Frontal cortex (tissue), 4 donors: ENCODE measurements around the gene VANGL2. TPM values are rescaled to one million over a fixed set of nuclear protein-coding genes. Genes with fewer than 3 reads are reported as not detected.

Experiments used
- DNase-seq, 2 donors: peaks; one replicate each; pipeline ENCODE4 v3.0.0; 2012; ENCODE audit warnings: low spot score in 2 of 2
- FAIRE-seq: peaks from 2 replicates; lab custom pipeline; 2012; peaks lifted over from hg19 to GRCh38; lab: Jason Lieb, UNC
- total RNA-seq: library from RNA; depleted of rRNA; stranded (reverse); fragments of >200 nt; gene quantifications from one replicate; pipeline ENCODE4 v1.2.3, GENCODE V29; 2014
- donor health status: control.
- donor health status: control.
- donor health status: control.

Gene VANGL2
- total RNA-seq: 11.0 TPM

- no peak for FAIRE-seq
These were observed at the start of gene VANGL2 for GRCh38 chr1:160400223-160400645. TSS of gene VANGL2 (plus strand) at chr1:160400564. CDS start at chr1:160415838, 15,274 bp downstream.

GRCh38 chr1:160351629-160352028 is 48.7 kb upstream of the VANGL2 start:
- no peak for FAIRE-seq
- no peak for DNase-seq

More at GRCh38 chr1:160400223-160400645, at the start of gene VANGL2:
- peak; percentile 90 to 92 for DNase-seq

- DNase-seq (no peak), FAIRE-seq (no peak)
These were observed 47.8 kb upstream of the VANGL2 start for GRCh38 chr1:160352555-160352954.

- FAIRE-seq: no peak
- DNase-seq: no peak
These were observed 47.1 kb upstream of the VANGL2 start for GRCh38 chr1:160353223-160353622.

GRCh38 chr1:160354388-160354985 is 45.9 kb upstream of the VANGL2 start:
- no peak for DNase-seq

GRCh38 chr1:160357286-160358002 is 42.9 kb upstream of the VANGL2 start:
- FAIRE-seq (no peak), DNase-seq (no peak)

More at GRCh38 chr1:160354388-160354985, 45.9 kb upstream of the VANGL2 start:
- no peak for FAIRE-seq

GRCh38 chr1:160358073-160358472 is 42.3 kb upstream of the VANGL2 start:
- DNase-seq: no peak
- no peak for FAIRE-seq

GRCh38 chr1:160359559-160360226 is 40.7 kb upstream of the VANGL2 start:
- DNase-seq (no peak), FAIRE-seq (no peak)

GRCh38 chr1:160360227-160360695 is 40.1 kb upstream of the VANGL2 start:
- no peak for FAIRE-seq

GRCh38 chr1:160361199-160361598 is 39.2 kb upstream of the VANGL2 start:
- FAIRE-seq: no peak
- DNase-seq: no peak

More at GRCh38 chr1:160360227-160360695, 40.1 kb upstream of the VANGL2 start:
- no peak for DNase-seq

- DNase-seq (no peak), FAIRE-seq (no peak)
These were observed 38.6 kb upstream of the VANGL2 start for GRCh38 chr1:160361814-160362167.

- DNase-seq (no peak), FAIRE-seq (no peak)
These were observed 38.0 kb upstream of the VANGL2 start for GRCh38 chr1:160362168-160362957.

GRCh38 chr1:160363010-160363409 is 37.4 kb upstream of the VANGL2 start:
- DNase-seq: no peak
- no peak for FAIRE-seq

- no peak for FAIRE-seq
- DNase-seq: no peak
These were observed 36.2 kb upstream of the VANGL2 start for GRCh38 chr1:160363951-160364735.

GRCh38 chr1:160365325-160365724 is 35.0 kb upstream of the VANGL2 start:
- FAIRE-seq: no peak
- no peak for DNase-seq

GRCh38 chr1:160366731-160367515 is 33.4 kb upstream of the VANGL2 start, which contains the start of gene NHLH1:
TSS of gene NHLH1 (plus strand) at chr1:160367071. CDS start at chr1:160370732, 3,661 bp downstream.
- DNase-seq (no peak), FAIRE-seq (no peak)

GRCh38 chr1:160367516-160367900 is 32.9 kb upstream of the VANGL2 start:
- FAIRE-seq (no peak), DNase-seq (no peak)
